Endometrial microvascular endothelial cells (primary cell): ENCODE results near the gene LRRC73. TPM values are rescaled to one million over a fixed set of nuclear protein-coding genes. Genes with fewer than 3 reads are reported as not detected.
"Not testable (repeated sequence)": the region's sequence is repeated elsewhere in the genome, so short reads cannot be mapped to it uniquely, and the experiment has no call there.

ENCODE experiments used
- in situ Hi-C: cut with HindIII; loops from 2 replicates; pipeline ENCODE4 v1.10.0; 2017; ENCODE audit warnings: low sequenced_read_pairs, low pct_unique_long_range_greater_than_20kb; ENCODE audit errors: inconsistent ontology term
- total RNA-seq: library from RNA; depleted of rRNA; stranded (reverse); fragments of >200 nt; gene quantifications from one replicate; pipeline ENCODE4 v1.2.3, GENCODE V29; 2015; ENCODE audit errors: inconsistent ontology term

The LRRC73 gene
- total RNA-seq, 1 donor from 2014 or later = not detected

DNA sequence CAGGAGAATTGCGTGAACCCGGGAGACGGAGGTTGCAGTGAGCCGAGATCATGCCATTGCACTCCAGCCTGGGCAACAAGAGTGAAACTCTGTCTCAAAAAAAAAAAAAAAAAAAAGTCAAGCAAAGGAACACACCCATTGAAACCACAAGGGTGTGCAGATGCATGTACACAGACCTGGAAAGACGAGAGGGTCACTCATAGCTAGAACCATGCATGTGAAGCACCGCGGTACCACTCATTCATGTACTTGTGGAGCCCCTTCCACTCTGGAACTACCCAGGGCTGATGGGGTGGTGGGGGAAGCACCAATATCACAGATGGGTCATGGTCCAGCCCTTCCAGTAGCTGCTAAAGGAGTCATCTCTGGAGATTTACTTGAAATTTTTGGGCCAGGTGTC lies 40.2 kb downstream of the LRRC73 start:
- in situ Hi-C loops = no loop called here

DNA sequence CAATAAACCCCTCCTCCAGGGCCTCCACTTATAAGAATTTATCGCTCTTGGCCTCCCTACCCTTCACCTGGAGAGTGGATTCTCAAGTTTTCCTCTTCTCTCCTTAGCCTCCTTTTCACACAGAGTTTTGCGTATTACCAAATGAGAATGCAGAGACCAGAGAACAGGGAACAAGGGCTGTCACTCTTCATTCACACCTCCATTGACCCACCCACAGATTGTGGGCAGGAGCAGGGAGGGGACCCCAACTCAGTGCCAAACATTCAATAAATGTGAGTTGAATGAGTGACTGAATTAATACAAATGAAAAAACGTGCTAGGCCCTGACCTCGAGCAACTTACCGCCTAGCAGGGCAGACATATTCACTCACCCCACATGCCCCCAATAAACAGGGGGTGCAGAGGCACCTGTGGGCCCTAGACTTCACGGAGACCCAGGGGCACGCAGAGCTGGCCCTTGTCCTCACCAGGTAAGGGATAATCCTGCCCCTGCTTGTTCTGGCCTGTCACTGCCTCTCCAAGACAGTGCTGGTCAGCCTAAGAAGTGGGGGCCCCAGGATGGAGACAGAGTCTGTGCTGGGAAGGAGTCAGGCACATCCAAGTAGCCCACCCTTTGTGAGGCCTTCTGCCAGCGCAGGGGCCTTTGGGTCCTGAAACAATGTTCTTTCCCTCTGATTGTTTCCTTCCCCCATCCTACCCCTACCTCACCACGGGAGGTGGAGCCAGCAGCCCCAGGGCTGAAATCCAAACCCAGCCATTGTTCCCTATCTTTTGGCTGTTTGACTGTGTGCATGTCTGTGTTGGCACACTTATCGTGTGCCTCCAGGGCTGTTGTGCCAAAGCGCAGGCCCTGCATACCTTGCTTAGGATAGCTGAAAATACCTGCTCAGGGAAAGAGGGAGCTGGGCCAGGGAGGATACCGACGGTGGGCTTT lies 41.1 kb downstream of the LRRC73 start:
- in situ Hi-C loops = no loop called here

DNA sequence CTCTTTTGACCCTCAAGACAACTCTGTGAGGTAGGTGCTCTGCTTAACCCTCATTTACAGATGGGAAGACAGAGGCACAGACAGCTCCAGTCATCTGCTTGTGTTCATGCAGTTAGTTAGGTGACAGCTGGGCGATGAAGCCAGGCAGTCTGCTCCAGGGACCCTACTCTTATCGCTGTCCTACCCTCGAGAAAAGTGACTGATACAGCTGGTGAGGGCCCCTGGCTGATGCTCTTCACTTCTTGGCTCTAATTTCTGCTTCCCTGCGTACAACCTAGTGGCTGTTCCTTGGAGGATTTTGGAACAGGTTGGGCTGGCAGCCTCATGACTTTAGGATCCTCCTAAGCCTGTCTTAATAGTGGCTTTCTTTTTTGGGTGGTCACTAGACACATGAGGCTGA lies 41.9 kb downstream of the LRRC73 start:
- in situ Hi-C loops = no loop called here

DNA sequence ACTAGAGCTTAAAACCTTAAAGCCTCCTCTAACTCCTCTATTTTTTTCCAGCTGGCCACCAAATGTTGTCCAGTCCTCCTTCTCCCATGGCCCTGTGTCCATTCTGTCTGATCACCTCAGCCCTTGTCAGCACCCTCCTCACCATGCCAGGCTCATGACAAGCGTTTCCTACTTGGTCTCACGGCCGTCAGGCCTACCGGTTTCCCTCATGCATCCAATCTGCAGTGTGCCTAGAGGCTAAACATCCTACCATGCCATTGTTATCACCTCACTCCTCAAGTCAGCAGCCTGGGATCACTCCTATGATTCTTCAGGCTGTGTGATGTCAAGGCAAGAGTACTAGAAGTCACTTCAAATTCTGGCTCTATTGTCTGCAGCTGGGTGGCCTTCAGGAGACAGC lies 42.4 kb downstream of the LRRC73 start:
- in situ Hi-C loops = no loop called here

DNA sequence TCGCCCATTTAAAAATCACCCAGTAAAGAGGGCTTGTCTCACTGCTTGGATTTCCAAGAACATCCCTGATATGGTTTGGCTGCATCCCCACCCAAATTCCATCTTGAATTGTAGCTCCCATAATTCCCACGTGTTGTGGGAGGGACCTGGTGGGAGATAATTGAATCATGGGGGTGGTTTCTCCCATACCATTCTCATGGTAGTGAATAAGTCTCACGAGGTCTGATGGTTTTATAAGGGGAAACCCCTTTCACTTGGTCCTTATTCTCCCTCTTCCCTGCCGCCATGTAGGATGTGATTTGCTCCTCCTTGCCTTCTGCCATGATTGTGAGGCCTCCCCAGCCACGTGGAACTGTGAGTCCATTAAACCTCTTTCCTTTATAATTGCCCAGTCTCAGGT lies 42.9 kb downstream of the LRRC73 start:
- in situ Hi-C loops = not testable (repeated sequence)

DNA sequence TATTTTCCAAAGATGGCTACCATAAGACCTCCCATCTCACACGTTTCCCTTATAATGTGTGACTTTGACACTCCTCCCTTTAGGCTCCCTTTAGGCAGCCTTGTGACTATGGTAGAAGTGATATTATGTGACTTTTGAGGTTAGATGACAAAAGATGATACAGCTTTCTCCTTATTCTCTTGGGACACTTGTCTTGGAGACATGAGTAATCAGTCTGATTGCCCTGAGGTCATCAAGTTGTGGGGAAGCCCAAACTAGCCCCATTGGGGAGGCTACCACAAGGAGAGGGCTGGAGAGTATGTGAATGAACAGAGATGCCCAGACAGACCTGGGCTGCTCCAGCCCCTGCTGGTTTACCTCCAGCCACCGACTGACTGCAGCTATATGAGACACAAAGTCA lies 44.2 kb downstream of the LRRC73 start:
- in situ Hi-C loops = no loop called here

DNA sequence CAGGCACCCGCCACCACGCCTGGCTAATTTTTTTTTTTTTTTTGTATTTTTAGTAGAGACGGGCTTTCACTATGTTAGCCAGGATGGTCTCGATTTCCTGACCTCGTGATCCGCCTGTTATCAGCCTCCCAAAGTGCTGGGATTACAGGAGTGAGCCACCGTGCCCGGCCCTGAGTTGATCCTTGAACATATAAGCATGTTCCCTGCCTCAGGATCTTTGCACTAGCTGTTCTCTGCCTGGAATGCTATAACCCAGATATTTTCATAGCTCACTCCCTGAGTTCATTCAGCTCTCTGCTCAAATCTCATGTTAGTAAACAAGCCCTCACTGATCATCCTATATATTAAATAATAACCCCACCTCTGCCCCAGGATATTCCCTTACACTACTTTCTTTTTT lies 45.8 kb downstream of the LRRC73 start:
- in situ Hi-C loops = no loop called here

DNA sequence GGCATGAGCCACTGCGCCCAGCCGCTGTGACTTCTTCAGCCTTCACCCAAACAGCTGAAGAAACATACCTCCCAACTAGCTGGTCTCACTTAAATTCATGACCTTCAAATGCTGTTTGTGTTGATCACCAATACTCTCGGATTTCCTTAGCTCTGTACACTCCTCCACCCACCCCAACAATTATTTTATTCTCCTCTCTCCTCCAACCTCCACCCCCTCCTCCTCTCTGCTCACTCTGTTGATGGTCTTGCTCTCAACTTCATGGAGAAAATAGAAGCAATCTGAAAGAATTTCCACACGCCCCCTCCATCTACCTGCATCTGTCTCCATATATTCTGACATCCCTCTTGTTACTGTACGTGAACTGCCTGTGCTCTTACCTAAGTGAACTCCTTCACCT lies 48.2 kb downstream of the LRRC73 start:
- in situ Hi-C loops = no loop called here

DNA sequence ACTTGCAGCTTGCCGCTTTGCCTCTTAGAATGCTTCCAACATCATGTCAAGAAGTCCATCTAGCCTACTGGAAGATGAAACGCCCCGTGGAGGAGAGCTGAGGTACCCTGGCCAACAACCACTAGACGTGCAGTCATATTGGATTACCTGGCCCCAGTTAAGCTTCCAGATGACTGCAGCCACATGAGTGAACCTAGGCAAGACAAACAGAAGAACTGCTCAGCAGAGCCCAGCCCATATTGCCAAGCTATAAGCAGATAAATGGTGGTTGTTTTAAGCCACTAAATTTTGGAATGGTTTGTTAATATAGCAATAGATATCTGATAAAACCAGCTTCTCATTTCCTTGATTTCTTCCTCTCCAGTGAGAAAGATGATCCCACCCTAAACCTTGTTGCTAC lies 50.1 kb downstream of the LRRC73 start:
- in situ Hi-C loops = no loop called here

DNA sequence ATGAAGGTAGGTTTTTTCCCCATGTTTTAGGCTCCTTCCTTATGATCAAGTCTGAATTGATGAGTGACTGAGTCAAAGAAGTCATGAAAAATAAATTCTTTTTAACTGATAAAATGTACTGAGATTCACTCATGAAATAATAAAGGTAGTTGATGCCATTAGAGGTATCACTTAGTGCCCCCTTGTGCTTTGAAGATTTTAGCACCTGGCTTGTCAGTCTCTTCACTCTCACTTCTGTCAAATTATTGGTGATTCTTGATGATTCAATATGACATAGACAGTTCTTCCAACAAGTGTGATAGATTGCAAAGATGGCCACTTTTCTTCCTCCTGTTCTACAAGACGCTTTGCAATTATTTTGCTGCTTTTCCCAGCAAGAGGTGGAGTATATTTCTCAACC lies 50.6 kb downstream of the LRRC73 start:
- in situ Hi-C loops = no loop called here

DNA sequence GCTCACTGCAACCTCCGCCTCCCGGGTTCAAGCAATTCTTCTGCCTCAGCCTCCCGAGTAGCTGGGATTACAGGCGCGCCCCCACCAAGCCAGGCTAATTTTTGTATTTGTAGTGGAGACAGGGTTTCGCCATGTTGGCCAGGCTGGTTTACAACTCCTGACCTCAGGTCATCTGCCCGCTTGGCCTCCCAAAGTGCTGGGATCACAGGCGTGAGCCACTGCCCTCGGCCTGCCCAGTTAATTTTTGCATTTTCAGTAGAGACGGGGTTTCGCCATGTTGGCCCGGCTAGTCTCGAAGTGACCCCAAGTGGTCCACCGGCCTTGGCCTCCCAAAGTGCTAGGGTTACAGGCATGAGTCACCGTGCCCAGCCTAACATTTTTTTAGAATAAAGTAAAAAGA lies 52.0 kb downstream of the LRRC73 start:
- in situ Hi-C loops = not testable (repeated sequence)

DNA sequence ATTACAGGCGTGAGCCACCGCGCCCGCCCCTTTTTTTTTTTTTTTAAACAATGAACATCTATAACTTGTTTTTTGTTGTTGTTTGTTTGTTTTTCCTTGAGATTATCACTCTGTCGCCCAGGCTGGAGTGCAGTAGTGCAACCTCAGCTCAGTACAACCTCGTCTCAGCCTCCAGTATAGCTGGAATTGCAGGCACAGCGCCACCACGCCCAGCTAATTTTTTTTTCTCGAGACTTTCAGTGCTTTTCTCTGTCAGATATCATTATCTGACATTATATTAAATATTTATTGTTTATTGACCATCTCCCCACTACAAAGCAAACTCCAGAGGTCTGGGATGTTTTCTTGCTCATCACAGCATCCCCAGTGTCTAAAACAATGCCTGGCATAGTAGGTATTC lies 52.5 kb downstream of the LRRC73 start:
- in situ Hi-C loops = no loop called here

Other genes starting within 250 kb of the LRRC73 start
- not detected for gene SLC22A7, start 212.1 kb downstream of the LRRC73 start, total RNA-seq
- gene CRIP3, start 201.5 kb downstream of the LRRC73 start, total RNA-seq = not detected
- 8.8 TPM for gene ZNF318, start 140.7 kb downstream of the LRRC73 start, total RNA-seq
- gene ABCC10, start 82.8 kb downstream of the LRRC73 start, total RNA-seq = 14.8 TPM
- gene DLK2, start 54.8 kb downstream of the LRRC73 start, total RNA-seq = not detected
- gene TJAP1, start 32.8 kb downstream of the LRRC73 start, total RNA-seq = 18.9 TPM
- 102 TPM for gene YIPF3, start 6.6 kb upstream of the LRRC73 start, total RNA-seq
- gene POLR1C, start 6.7 kb upstream of the LRRC73 start, total RNA-seq = 43.9 TPM
- 37.4 TPM for gene XPO5, start 65.7 kb upstream of the LRRC73 start, total RNA-seq
- gene POLH, start 65.8 kb upstream of the LRRC73 start, total RNA-seq = 25.6 TPM
- gene GTPBP2, start 118.9 kb upstream of the LRRC73 start, total RNA-seq = 62.5 TPM
- gene MAD2L1BP, start 125.5 kb upstream of the LRRC73 start, total RNA-seq = 43.9 TPM
- gene RSPH9, start 134.7 kb upstream of the LRRC73 start, total RNA-seq = not detected
- 32.7 TPM for gene MRPS18A, start 177.4 kb upstream of the LRRC73 start, total RNA-seq